Adrenal gland (tissue), 5 donors: ENCODE data around the gene TGFBR2.

Source experiments
- CTCF ChIP-seq, 6 experiments: fragments of 450-650 bp in 4 of 6; fragments of 200-600 bp in 2 of 6; sonication (generic) in 1 of 6; IDR thresholded peaks; 1 replicate in 5 of 6; 2 replicates in 1 of 6; pipeline versions ENCODE4 v1.5.1 to v1.8.0; 2016 to 2021; ENCODE audit warnings: antibody characterized with exemption in 6 of 6, mild to moderate bottlenecking in 2 of 6, moderate library complexity in 1 of 6
- POLR2A ChIP-seq, 2 donors: fragments of 450-650 bp; IDR thresholded peaks; one replicate each; pipeline ENCODE4 v1.6.1; 2017; ENCODE audit warnings: antibody characterized with exemption in 2 of 2, mild to moderate bottlenecking in 2 of 2, moderate library complexity in 1 of 2
- donor health status: DM: no; HTN: no; CAD: no.

- TF ChIP-seq POLR2A (IDR thresholded peaks at IDR 0.05) (no peak), CTCF (IDR thresholded peaks at IDR 0.05) (no peak)
Measured at GRCh38 chr3:30633718-30634117, 27.3 kb downstream of the TGFBR2 start.
